T-helper 2 cell treated with Interferon-gamma antibody and Interleukin-4, amounts not matched to agents 100 ng/mL and 5 ng/mL, for 36 hours (primary cell): ENCODE results near the gene CDNF. TPM values are rescaled to one million over a fixed set of nuclear protein-coding genes. Genes with fewer than 3 reads are reported as not detected.
"Not testable (repeated sequence)": the region's sequence is repeated elsewhere in the genome, so short reads cannot be mapped to it uniquely, and the experiment has no call there.

Source experiments
- intact Hi-C: fragments of 100-400 bp; cut with micrococcal nuclease; formaldehyde crosslinking; loops from one replicate; pipeline ENCODE4 v1.15.1; 2023
- total RNA-seq: library from RNA; stranded (reverse); gene quantifications from 2 replicates; pipeline ENCODE4 v1.2.3, GENCODE V29; 2022

CDNF gene
- total RNA-seq, 1 donor from 2014 or later, result 0.34 TPM

- intact Hi-C loops, result no loop called here
Measured at GRCh38 chr10:14840178-14840577, 2.3 kb upstream of the CDNF start.

GRCh38 chr10:14839305-14839695 is 1.5 kb upstream of the CDNF start:
- intact Hi-C loops, result loop anchor here (2.0 to 5.0 kb wide), 4 partner anchors 252 to 342 kb away; partner anchors contain the start of gene NMT2

- intact Hi-C loops, result loop anchor here (1.0 to 5.0 kb wide), 9 partner anchors 40 to 341 kb away; partner anchors contain the start of genes MEIG1, NMT2, RPP38 and SUV39H2
Measured at GRCh38 chr10:14838582-14839304, 906 bp upstream of the CDNF start.

GRCh38 chr10:14837003-14837756 is 657 bp downstream of the CDNF start:
- intact Hi-C loops, result loop anchor here (5.0 kb wide), 3 partner anchors 250 to 340 kb away; no protein-coding TSS in a partner anchor

- intact Hi-C loops, result loop anchor here (5.0 kb wide), 3 partner anchors 249 to 339 kb away; no protein-coding TSS in a partner anchor
Measured at GRCh38 chr10:14836208-14836607, 1.6 kb downstream of the CDNF start.

- intact Hi-C loops, result no loop called here
Measured at GRCh38 chr10:14833106-14833505, 4.7 kb downstream of the CDNF start.

- intact Hi-C loops, result no loop called here
Measured at GRCh38 chr10:14826076-14826829, 11.6 kb downstream of the CDNF start.

- intact Hi-C loops, result loop anchor here (1.0 to 5.0 kb wide), 3 partner anchors 219 to 325 kb away; no protein-coding TSS in a partner anchor
Measured at GRCh38 chr10:14823966-14824365, 13.9 kb downstream of the CDNF start.

- intact Hi-C loops, result loop anchor here (1.0 to 5.0 kb wide), 3 partner anchors 218 to 324 kb away; no protein-coding TSS in a partner anchor
Measured at GRCh38 chr10:14822879-14823755, 14.7 kb downstream of the CDNF start.

GRCh38 chr10:14821635-14822375 is 16.0 kb downstream of the CDNF start:
- intact Hi-C loops, result loop anchor here (2.0 to 5.0 kb wide), 2 partner anchors 217 to 285 kb away; no protein-coding TSS in a partner anchor

GRCh38 chr10:14820775-14821154 is 17.1 kb downstream of the CDNF start:
- intact Hi-C loops, result loop anchor here (5.0 kb wide), 1 partner anchor 283 kb away; no protein-coding TSS in a partner anchor

- intact Hi-C loops, result loop anchor here (5.0 kb wide), 1 partner anchor 283 kb away; no protein-coding TSS in a partner anchor
Measured at GRCh38 chr10:14820010-14820774, 17.6 kb downstream of the CDNF start.

GRCh38 chr10:14816717-14817116 is 21.1 kb downstream of the CDNF start:
- intact Hi-C loops, result not testable (repeated sequence)

GRCh38 chr10:14815681-14816080 is 22.2 kb downstream of the CDNF start:
- intact Hi-C loops, result no loop called here

- intact Hi-C loops, result no loop called here
Measured at GRCh38 chr10:14812271-14812670, 25.6 kb downstream of the CDNF start.

- intact Hi-C loops, result no loop called here
Measured at GRCh38 chr10:14810969-14811953, 26.6 kb downstream of the CDNF start.

- intact Hi-C loops, result no loop called here
Measured at GRCh38 chr10:14806318-14806717, 31.5 kb downstream of the CDNF start.

- intact Hi-C loops, result no loop called here
Measured at GRCh38 chr10:14803827-14804226, 34.0 kb downstream of the CDNF start.
